ENCODE results near the gene ENDOG.
A peak's percentile ranks its signal among the peaks of the same experiment; 100 is the strongest.
"Not testable (repeated sequence)": the region's sequence is repeated elsewhere in the genome, so short reads cannot be mapped to it uniquely, and the experiment has no call there.

ENDOG gene

DNA sequence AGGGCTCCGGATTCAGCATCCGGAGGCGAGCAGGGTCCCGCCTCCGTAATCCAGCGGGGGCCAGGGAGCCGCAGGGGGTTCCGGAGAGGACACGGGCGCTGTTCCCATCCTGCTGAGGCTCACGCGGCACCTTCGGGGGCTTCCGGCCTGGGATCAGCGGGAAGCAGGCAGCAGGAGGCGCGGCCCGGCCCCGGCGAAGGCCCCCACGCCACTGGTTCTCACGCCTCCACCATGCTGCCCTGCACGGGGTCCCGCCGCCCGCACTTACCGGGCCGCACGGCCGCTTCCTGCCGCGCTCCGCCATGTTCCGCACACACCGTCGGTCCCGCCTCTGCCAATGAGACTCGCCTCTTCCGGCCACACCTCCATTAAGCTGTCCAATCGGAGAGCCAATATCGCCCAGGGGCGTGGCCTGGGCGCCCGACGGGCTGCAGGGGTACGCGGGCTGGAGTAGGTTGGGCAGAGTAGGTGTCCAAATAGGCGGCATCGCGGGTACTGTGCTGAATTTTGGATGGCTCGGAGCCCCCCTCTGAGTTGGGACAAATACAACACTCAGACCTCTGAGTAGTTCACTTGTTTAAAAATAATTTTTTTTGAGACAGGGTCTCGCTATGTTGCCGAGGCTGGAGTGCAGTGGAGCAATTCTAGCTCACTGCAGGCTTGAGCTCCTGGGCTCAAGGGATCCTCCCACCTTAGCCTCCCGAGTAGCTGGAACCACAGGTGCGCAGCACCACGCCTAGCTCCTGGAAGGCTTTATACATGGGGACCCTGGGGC is 11.4 kb downstream of the ENDOG start, which contains the start of gene SPOUT1:
TSS of gene SPOUT1 (minus strand) at position 318 of the 775 bp plus-strand sequence. CDS start at position 304, 14 bp downstream.
- peak; percentile 90 for DNase-seq

DNA sequence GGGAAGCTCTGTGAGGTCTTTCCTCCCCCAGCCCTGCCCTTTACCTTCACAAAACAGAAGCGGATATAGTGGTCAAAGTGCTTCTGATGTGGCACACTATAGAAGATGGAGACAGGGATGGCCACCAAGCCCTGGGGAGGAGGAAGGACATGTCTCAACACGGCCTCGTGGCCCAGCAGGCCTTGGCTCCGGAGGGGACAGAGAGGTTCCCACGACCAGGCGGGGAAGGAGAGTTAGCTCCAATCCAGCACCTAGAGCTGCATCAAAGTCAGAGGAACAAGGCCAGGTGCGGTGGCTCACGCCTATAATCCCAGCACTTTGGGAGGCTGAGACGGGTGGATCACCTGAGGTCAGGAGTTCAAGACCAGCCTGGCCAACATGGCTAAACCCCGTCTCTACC is 15.4 kb downstream of the ENDOG start:
- DNase-seq = no peak

- no peak for DNase-seq
These were observed 17.2 kb downstream of the ENDOG start for GRCh38 chr9:128835246-128836210.

- DNase-seq = no peak
These were observed 18.3 kb downstream of the ENDOG start for GRCh38 chr9:128836509-128837145.

- DNase-seq = no peak
These were observed 20.0 kb downstream of the ENDOG start for GRCh38 chr9:128838338-128838737.

GRCh38 chr9:128840524-128840923 is 22.2 kb downstream of the ENDOG start:
- DNase-seq = no peak

GRCh38 chr9:128841694-128842492 is 23.6 kb downstream of the ENDOG start:
- DNase-seq = no peak

GRCh38 chr9:128843171-128843570 is 24.9 kb downstream of the ENDOG start:
- not testable (repeated sequence) for DNase-seq

DNA sequence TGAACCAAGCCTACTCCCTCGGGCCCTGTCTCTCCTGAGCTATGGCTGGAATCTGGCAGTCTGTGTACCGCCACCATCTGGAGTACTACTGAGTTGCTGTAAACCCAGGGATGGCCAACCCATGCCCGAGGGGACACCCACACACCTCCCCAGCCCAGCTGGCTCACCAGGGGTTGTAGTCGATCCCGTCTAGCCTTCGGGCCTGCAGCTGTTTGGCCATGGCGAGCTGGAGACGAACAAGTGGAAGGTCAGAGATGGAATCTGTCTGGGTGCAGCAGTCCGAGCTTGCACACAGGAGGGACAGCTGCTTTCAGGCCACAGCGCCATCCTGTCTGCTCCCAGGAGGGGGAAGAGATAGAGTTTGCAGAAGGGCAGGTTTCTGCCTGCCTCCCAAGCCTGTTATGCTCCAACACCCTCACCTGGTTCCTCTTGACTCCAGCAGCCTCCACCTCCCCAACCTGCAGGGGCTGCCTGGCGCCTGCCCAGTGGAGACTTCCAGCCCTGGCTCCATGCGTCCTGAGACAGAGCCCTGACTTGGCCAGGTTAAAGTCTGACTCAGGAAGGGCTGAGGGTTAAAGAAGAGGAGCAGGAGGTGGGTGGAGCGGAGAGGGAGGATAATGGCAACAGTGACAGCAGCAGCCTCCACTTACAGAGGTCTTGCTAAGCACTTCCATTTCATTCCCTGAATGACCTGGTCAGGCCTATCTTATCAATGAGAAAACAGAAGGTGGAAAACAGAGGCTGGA is 27.1 kb downstream of the ENDOG start:
- no peak for DNase-seq

DNA sequence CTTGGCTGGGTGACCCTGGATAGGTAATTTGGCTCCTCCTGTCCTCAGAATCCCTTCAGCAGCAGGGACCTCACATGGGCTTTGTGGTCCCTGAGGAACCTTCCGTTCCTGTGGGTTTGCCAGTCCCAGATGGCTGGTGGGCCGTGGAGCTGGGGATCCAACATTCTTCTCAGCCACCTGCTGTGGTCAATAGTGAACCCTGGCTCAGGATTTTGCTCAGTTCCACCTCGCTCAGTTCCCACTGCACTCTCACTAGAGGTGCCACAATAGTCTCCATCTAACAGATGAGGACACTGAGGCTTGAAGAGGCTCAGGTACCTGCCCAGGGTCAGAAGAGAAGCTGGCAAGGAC is 28.4 kb downstream of the ENDOG start:
- no peak for DNase-seq

DNA sequence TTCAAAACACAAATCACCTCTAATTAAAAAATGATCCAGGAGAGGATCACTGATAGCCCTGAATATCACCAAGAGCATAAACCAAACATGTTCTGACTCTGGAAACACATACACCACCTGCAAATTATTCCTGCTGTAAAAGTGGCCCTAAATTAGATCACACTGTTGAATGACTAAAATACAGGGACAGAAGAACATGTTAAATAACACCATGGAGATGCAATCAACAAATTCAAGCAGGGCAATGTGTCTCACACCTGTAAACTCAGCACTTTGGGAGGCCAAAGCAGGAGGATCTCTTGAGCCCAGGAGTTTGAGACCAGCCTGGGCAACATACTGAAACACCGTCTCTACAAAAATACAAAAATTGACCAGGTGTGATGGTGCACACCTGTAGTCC is 29.5 kb downstream of the ENDOG start:
- no peak for DNase-seq

GRCh38 chr9:128851024-128851423 is 32.7 kb downstream of the ENDOG start:
- DNase-seq = not testable (repeated sequence)

- not testable (repeated sequence) for DNase-seq
These were observed 33.7 kb downstream of the ENDOG start for GRCh38 chr9:128851779-128852600.

DNA sequence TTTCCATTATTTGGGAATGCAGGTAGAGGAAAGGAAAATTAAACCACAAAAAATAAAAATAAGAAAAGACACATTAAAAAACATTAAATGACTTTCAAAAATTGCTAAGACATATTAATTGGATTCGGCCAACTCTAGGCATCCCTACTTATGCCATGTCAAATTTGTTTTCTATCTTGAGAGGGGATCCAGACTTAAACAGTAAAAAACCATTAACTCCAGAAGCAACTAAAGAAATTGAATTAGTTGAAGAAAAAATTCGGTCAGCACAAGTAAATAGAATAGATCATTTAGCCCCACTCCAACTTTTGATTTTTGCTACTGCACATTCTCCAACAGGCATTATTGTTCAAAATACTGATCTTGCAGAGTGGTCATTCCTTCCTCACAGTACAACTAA is 34.3 kb downstream of the ENDOG start:
- DNase-seq = not testable (repeated sequence)

GRCh38 chr9:128854454-128854853 is 36.2 kb downstream of the ENDOG start:
- not testable (repeated sequence) for DNase-seq

GRCh38 chr9:128858476-128858875 is 40.2 kb downstream of the ENDOG start:
- DNase-seq = not testable (repeated sequence)

DNA sequence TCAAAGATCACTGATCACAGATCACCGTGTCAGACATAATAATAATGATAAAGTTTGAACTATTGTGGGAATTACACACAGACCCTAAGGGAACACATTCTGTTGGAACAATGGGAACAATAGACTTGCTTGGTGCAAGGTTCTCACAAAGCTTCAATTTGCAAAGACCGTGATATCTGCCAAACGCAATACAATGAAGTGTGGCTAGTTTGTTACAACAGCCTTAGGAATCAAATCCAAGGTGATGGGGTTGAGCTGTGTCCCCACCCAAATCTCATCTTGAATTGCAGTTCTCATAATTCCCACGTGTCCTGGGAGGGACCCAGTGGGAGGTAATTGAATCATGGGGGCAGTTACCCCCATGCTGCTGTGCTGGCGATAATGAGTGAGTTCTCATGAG is 42.6 kb downstream of the ENDOG start:
- no peak for DNase-seq

DNA sequence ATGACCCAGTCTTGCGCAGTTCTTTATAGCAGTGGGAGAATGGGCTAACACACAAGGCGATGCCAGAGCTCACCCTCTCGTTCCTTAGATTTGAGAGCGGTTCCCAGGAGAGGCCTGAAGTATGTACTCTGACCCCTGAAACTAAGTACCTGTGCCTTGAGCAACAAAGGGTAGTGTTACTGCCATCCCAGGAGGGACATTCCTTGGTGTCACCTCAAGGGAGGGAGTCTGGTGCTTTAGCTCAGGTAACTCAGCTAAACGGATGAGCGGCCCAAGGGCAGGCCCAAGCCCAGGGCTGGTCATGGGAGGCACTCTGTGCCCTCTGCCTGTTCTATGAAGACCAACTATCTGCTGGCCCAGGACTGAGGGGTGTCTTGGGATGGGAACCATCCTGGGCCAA is 43.2 kb downstream of the ENDOG start:
- no peak for DNase-seq

DNA sequence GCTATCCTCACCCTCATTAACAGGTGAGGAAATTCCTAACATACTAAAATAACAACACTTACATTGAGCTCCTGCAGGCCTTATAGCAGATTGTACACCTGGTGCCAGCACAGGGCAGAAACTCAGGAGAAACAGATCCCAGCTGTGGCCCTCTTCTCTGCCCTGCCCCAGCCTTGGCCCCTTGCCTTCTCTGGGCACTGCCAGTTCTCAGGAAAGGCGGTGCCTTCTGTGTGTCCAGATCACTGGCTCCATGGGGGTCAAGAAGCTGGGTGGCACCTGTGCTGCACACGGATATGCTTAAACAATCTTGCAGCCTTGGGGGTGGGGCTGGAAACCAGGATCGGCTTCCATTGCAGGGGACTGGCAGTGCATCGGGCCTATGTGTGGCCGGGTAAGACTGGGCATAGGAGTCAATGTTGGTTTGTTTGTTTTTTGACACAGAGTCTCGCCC is 44.1 kb downstream of the ENDOG start:
- no peak for DNase-seq

- peak; percentile 86 for DNase-seq
These were observed 45.3 kb downstream of the ENDOG start for GRCh38 chr9:128863647-128864046.
